Glutamatergic neuron (in vitro differentiated cells): ENCODE results near the gene ATF7. TPM values are rescaled to one million over a fixed set of nuclear protein-coding genes. Genes with fewer than 3 reads are reported as not detected.

Source experiments
- DNase-seq: peaks from one replicate; pipeline ENCODE4 v3.0.0; 2022
- H3K27ac Mint-ChIP-seq: one replicate; pipeline ENCODE4 v1.8.0; 2020; ENCODE audit warnings: mild to moderate bottlenecking, mixed read lengths, inconsistent platforms; ENCODE audit not compliant: unreplicated experiment
- H3K27me3 Mint-ChIP-seq: one replicate; pipeline ENCODE4 v1.8.0; 2020; ENCODE audit warnings: mild to moderate bottlenecking, moderate library complexity, mixed read lengths, inconsistent platforms; ENCODE audit not compliant: unreplicated experiment
- H3K36me3 Mint-ChIP-seq: one replicate; pipeline ENCODE4 v1.8.0; 2020; ENCODE audit warnings: mild to moderate bottlenecking, mixed read lengths, inconsistent platforms; ENCODE audit not compliant: unreplicated experiment
- H3K4me1 Mint-ChIP-seq: one replicate; pipeline ENCODE4 v1.8.0; 2020; ENCODE audit warnings: mild to moderate bottlenecking, low read depth, mixed read lengths, inconsistent platforms; ENCODE audit not compliant: unreplicated experiment
- H3K4me3 Mint-ChIP-seq: one replicate; pipeline ENCODE4 v1.8.0; 2020; ENCODE audit warnings: mild to moderate bottlenecking, mixed read lengths, inconsistent platforms; ENCODE audit not compliant: unreplicated experiment
- H3K9me3 Mint-ChIP-seq: one replicate; pipeline ENCODE4 v1.8.0; 2020; ENCODE audit warnings: mild to moderate bottlenecking, moderate library complexity, mixed read lengths, inconsistent platforms; ENCODE audit not compliant: unreplicated experiment
- total RNA-seq: library from RNA; stranded (reverse); fragmentation: NEBNext Ultra II Directional; extraction: Animal tissue kit (Norgen Biotek cat#: 25700); gene quantifications from one replicate; pipeline ENCODE4 v1.2.1, GENCODE V29; 2021; ENCODE audit not compliant: unreplicated experiment
- TF ChIP-seq, protein P1 (sequence below): fragments of 200-600 bp; sonication (generic); IDR thresholded peaks from one replicate; pipeline ENCODE4 v1.5.0; 2021; ENCODE audit not compliant: partially characterized antibody, unreplicated experiment

ATF7 gene
- total RNA-seq, 1 donor from 2014 or later, result 36.0 TPM

DNA sequence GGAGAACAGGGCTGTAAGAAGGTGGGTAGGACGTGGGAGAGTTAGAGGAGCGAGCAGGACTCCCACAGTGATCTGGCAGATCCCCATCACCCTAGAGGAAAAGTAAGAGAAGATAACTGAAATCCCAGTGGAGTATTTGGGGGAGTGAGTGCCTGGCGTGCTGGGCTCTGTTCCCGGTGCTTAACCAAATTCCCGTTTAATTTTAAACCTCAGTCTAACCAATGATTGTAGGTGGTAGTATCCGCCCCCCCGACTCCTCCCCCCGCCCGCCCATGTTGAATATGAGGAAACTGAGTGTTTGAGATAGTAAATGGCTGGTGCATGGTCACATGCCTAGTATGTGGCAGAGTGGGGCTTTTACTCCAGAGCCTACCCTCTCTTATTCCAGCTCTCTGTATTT lies 123.9 kb downstream of the ATF7 start:
- H3K4me1 Mint-ChIP-seq, result peaks cover 18% of the 10 kb centered on the region
- H3K36me3 Mint-ChIP-seq, result no peaks in the 10 kb centered on the region
- H3K9me3 Mint-ChIP-seq, result peaks cover 15% of the 10 kb centered on the region

DNA sequence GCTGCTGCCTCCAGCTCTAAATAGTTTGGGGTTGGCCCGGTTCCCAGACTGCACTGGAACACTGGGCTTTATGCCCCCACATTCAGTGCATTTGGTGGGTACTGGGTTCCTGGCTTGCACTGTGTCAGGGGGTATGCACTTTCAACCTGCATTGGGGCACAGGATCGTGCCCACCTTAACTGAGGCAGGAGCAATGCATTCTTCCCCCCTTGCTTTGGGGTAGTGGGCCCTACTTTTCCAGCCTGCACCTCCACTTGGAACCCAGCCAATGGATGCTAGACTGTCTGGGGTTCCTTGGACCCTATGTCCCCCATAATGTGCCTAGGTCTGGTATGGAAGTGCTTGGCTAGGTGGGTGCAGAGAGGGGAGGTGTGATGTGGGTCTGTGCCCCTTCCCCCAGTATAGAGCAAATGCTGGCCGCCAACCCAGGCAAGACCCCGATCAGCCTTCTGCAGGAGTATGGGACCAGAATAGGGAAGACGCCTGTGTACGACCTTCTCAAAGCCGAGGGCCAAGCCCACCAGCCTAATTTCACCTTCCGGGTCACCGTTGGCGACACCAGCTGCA lies 124.5 kb downstream of the ATF7 start:
- Mint-ChIP-seq H3K9me3 (peaks cover 15% of the 10 kb centered on the region), H3K4me3 (peak overlapping the region; percentile 91), H3K36me3 (no peaks in the 10 kb centered on the region), H3K27ac (peak overlapping the region; percentile 95), H3K27me3 (peaks cover 30% of the 10 kb centered on the region), H3K4me1 (peaks cover 21% of the 10 kb centered on the region)
- TF ChIP-seq, protein P1, sequence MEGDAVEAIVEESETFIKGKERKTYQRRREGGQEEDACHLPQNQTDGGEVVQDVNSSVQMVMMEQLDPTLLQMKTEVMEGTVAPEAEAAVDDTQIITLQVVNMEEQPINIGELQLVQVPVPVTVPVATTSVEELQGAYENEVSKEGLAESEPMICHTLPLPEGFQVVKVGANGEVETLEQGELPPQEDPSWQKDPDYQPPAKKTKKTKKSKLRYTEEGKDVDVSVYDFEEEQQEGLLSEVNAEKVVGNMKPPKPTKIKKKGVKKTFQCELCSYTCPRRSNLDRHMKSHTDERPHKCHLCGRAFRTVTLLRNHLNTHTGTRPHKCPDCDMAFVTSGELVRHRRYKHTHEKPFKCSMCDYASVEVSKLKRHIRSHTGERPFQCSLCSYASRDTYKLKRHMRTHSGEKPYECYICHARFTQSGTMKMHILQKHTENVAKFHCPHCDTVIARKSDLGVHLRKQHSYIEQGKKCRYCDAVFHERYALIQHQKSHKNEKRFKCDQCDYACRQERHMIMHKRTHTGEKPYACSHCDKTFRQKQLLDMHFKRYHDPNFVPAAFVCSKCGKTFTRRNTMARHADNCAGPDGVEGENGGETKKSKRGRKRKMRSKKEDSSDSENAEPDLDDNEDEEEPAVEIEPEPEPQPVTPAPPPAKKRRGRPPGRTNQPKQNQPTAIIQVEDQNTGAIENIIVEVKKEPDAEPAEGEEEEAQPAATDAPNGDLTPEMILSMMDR, result no peak
- no peak for DNase-seq

More for the DNA sequence above, 123.9 kb downstream of the ATF7 start:
- Mint-ChIP-seq H3K27ac (peak overlapping the region; percentile 95), H3K4me3 (peak overlapping the region; percentile 91), H3K27me3 (peaks cover 27% of the 10 kb centered on the region)
- TF ChIP-seq, protein P1, result no peak
- no peak for DNase-seq

DNA sequence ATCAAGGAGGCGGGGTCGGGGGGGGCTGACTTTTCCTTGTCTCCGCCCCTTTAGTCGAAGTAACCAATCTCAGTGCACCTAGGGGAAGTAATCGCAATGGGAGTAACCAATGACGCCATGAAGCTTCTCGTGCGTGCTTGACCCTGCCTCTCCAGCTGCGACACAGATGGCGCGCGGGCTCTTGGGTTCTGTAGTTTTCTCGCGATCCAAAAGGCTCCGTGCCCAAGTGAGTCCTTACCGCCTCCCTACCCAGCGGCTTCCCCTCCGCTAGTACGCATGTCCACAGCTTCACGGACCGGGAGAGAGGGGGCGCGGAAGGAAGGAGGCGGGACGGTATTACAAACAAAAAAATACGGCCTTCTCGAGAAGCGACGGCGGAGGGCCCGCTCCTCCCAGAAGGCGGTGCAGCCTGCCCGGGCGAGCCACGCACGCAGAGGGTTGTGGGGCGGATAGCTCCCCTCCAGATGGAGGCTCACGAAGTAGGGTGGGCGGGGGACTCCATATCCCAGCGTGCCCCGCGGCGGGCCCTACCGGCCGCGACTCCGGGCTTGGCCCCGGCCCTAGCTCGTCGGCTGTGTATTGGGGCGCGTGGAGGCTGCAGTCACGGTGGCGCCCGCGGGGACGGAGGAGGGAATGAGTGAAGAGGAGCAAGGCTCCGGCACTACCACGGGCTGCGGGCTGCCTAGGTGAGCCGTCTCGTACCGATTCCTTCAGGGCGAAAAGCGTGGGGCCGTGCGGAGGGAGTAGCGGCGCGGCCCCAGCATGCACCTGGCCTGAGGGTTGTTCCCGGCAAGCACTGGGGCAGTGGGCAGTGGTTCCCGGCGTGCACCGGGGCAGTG lies 125.2 kb downstream of the ATF7 start, which contains the start of gene TARBP2:
TARBP2 (plus strand) TSS at position 508 of the 839 bp plus-strand sequence; CDS start at position 634, 126 bp downstream.
- peaks cover 34% of the 10 kb centered on the region for H3K27me3 Mint-ChIP-seq
- TF ChIP-seq, protein P1, result no peak
- peaks cover 20% of the 10 kb centered on the region for H3K9me3 Mint-ChIP-seq
- H3K4me3 Mint-ChIP-seq, result peak within 1 kb of the TSS; percentile 91
- peak; percentile 97 for DNase-seq
- H3K27ac Mint-ChIP-seq, result peak within 1 kb of the TSS; percentile 95
- H3K4me1 Mint-ChIP-seq, result peaks cover 28% of the 10 kb centered on the region
- H3K36me3 Mint-ChIP-seq, result no peaks in the 10 kb centered on the region

DNA sequence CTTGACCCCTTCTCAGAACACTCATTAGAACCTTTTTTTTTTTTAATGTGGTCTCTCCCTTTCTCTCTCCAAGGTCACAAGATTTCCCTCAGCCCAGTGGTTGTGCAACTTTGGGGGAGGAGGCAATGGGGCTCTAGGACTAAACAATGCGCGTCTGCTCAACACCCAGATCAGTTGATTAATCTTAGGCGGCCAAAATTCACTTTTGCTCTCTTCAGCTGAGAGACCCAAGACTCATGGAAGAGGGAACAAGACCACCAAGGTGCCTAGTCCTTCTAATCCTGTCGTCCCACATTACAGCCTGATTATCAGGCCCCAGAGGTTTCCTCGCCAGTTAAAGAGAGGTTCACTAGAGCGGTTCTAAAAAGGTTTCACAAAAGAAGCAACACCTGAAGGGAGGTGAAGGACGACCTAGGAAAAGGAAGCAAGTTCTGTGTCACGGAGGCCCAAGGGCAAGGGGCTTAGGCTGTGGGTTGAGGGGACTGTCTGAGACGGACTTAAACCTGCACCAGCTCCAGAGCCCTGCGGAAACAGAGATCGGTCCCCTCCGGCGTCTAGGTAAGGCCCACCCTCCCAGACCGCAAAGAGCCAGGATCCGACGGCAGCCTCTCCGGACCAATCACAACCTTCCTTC lies 125.9 kb downstream of the ATF7 start:
- DNase-seq, result no peak
- Mint-ChIP-seq H3K4me1 (peaks cover 29% of the 10 kb centered on the region), H3K9me3 (peaks cover 20% of the 10 kb centered on the region), H3K4me3 (peak overlapping the region; percentile 91), H3K27me3 (peaks cover 34% of the 10 kb centered on the region), H3K27ac (peak overlapping the region; percentile 95), H3K36me3 (no peaks in the 10 kb centered on the region)
- TF ChIP-seq, protein P1, result no peak
